ENCODE measurements around the gene CYSRT1. TPM values are rescaled to one million over a fixed set of nuclear protein-coding genes. Genes with fewer than 3 reads are reported as not detected.

The CYSRT1 gene
- total and polyA plus RNA-seq, 2 donors (not counting 1 experiment from before 2014, with no cell fraction given), result 0.19 to 0.66 TPM

- no peak overlapping the region for H3K4me2 ChIP-seq (ENCODE audit: extremely low read depth, insufficient read depth, low read length)
- no peaks in the 10 kb centered on the region for H4K20me1 ChIP-seq (ENCODE audit: control insufficient read depth, extremely low read depth, insufficient read depth, low read length)
- no peak overlapping the region for H3K9ac ChIP-seq (ENCODE audit: insufficient read depth, low read length)
- no peak overlapping the region for H3K4me3 ChIP-seq (replicated peaks in 1 of 4; ENCODE audit: control extremely low read depth in 1 of 4, insufficient read depth in 1 of 4, low read depth in 3 of 4, low read length in 4 of 4)
- no peak overlapping the region for H3K27ac ChIP-seq (ENCODE audit: insufficient read depth, low read length)
- no peaks in the 10 kb centered on the region for H3K79me2 ChIP-seq (ENCODE audit: control insufficient read depth, insufficient read depth, low read length)
- no peaks in the 10 kb centered on the region for H3K9me3 ChIP-seq (ENCODE audit: control insufficient read depth, insufficient read depth, low read depth, low read length)
- peaks cover 2% of the 10 kb centered on the region for H3K4me1 ChIP-seq (ENCODE audit: control insufficient read depth, extremely low read depth, insufficient read depth, low read length)
- no peak overlapping the region for H2AFZ ChIP-seq (ENCODE audit: low read length)
- peaks cover 36% of the 10 kb centered on the region for H3K36me3 ChIP-seq (ENCODE audit: control insufficient read depth, insufficient read depth, low read length)
- no peaks in the 10 kb centered on the region for H3K27me3 ChIP-seq (ENCODE audit: control insufficient read depth, insufficient read depth, low read length)
- TF ChIP-seq CTCF (conservative IDR thresholded peaks at IDR 0.05 in 1 of 2, IDR thresholded peaks at IDR 0.05 in 1 of 2; ENCODE audit: low read depth in 1 of 2, low read length in 2 of 2) (no peak), EZH2 (IDR thresholded peaks at IDR 0.05; ENCODE audit: low read length, missing control alignments) (no peak)
- DNase-seq (ENCODE audit: low read depth in 2 of 2), result no peak
Measured at GRCh38 chr9:137179761-137180160, 45.2 kb upstream of the CYSRT1 start.

GRCh38 chr9:137180491-137180890 is 44.5 kb upstream of the CYSRT1 start:
- H3K79me2 ChIP-seq (ENCODE audit: control insufficient read depth, insufficient read depth, low read length), result no peaks in the 10 kb centered on the region
- no peaks in the 10 kb centered on the region for H3K9me3 ChIP-seq (ENCODE audit: control insufficient read depth, insufficient read depth, low read depth, low read length)
- H3K4me2 ChIP-seq (ENCODE audit: extremely low read depth, insufficient read depth, low read length), result no peak overlapping the region
- H2AFZ ChIP-seq (ENCODE audit: low read length), result no peak overlapping the region
- TF ChIP-seq EZH2 (IDR thresholded peaks at IDR 0.05; ENCODE audit: low read length, missing control alignments), result no peak
- TF ChIP-seq CTCF (conservative IDR thresholded peaks at IDR 0.05 in 1 of 2, IDR thresholded peaks at IDR 0.05 in 1 of 2; ENCODE audit: low read depth in 1 of 2, low read length in 2 of 2), result no peak
- no peak for DNase-seq (ENCODE audit: low read depth in 2 of 2)
- H3K27ac ChIP-seq (ENCODE audit: insufficient read depth, low read length), result no peak overlapping the region
- H4K20me1 ChIP-seq (ENCODE audit: control insufficient read depth, extremely low read depth, insufficient read depth, low read length), result no peaks in the 10 kb centered on the region
- peaks cover 39% of the 10 kb centered on the region for H3K36me3 ChIP-seq (ENCODE audit: control insufficient read depth, insufficient read depth, low read length)
- no peaks in the 10 kb centered on the region for H3K27me3 ChIP-seq (ENCODE audit: control insufficient read depth, insufficient read depth, low read length)
- peaks cover 2% of the 10 kb centered on the region for H3K4me1 ChIP-seq (ENCODE audit: control insufficient read depth, extremely low read depth, insufficient read depth, low read length)
- no peak overlapping the region for H3K4me3 ChIP-seq (replicated peaks in 1 of 4; ENCODE audit: control extremely low read depth in 1 of 4, insufficient read depth in 1 of 4, low read depth in 3 of 4, low read length in 4 of 4)
- H3K9ac ChIP-seq (ENCODE audit: insufficient read depth, low read length), result no peak overlapping the region

- no peak overlapping the region for H3K4me2 ChIP-seq (ENCODE audit: extremely low read depth, insufficient read depth, low read length)
- no peak overlapping the region for H3K27ac ChIP-seq (ENCODE audit: insufficient read depth, low read length)
- H3K79me2 ChIP-seq (ENCODE audit: control insufficient read depth, insufficient read depth, low read length), result no peaks in the 10 kb centered on the region
- no peak overlapping the region for H3K4me3 ChIP-seq (replicated peaks in 1 of 4; ENCODE audit: control extremely low read depth in 1 of 4, insufficient read depth in 1 of 4, low read depth in 3 of 4, low read length in 4 of 4)
- H3K4me1 ChIP-seq (ENCODE audit: control insufficient read depth, extremely low read depth, insufficient read depth, low read length), result peaks cover 2% of the 10 kb centered on the region
- no peaks in the 10 kb centered on the region for H3K27me3 ChIP-seq (ENCODE audit: control insufficient read depth, insufficient read depth, low read length)
- TF ChIP-seq EZH2 (IDR thresholded peaks at IDR 0.05; ENCODE audit: low read length, missing control alignments), result no peak
- no peak for TF ChIP-seq CTCF (conservative IDR thresholded peaks at IDR 0.05 in 1 of 2, IDR thresholded peaks at IDR 0.05 in 1 of 2; ENCODE audit: low read depth in 1 of 2, low read length in 2 of 2)
- H4K20me1 ChIP-seq (ENCODE audit: control insufficient read depth, extremely low read depth, insufficient read depth, low read length), result no peaks in the 10 kb centered on the region
- H3K9ac ChIP-seq (ENCODE audit: insufficient read depth, low read length), result no peak overlapping the region
- DNase-seq (ENCODE audit: low read depth in 2 of 2), result no peak
- peaks cover 42% of the 10 kb centered on the region for H3K36me3 ChIP-seq (ENCODE audit: control insufficient read depth, insufficient read depth, low read length)
- no peaks in the 10 kb centered on the region for H3K9me3 ChIP-seq (ENCODE audit: control insufficient read depth, insufficient read depth, low read depth, low read length)
- H2AFZ ChIP-seq (ENCODE audit: low read length), result no peak overlapping the region
Measured at GRCh38 chr9:137181680-137182079, 43.3 kb upstream of the CYSRT1 start.

All from fibroblast of lung (primary cell).